Activated naive CD8-positive, alpha-beta T cell treated with anti-CD3 and anti-CD28 coated beads for 36 hours (primary cell): ENCODE data around the gene QRFPR. TPM values are rescaled to one million over a fixed set of nuclear protein-coding genes. Genes with fewer than 3 reads are reported as not detected.

Experiments used
- DNase-seq: peaks from one replicate; pipeline ENCODE4 v3.0.0; 2021
- H3K27ac Mint-ChIP-seq: one replicate; pipeline ENCODE4 v1.8.0; 2022; ENCODE audit warnings: mild to moderate bottlenecking, moderate library complexity, mixed read lengths
- H3K27me3 Mint-ChIP-seq: one replicate; pipeline ENCODE4 v1.8.0; 2022; ENCODE audit warnings: mild to moderate bottlenecking, mixed read lengths
- H3K36me3 Mint-ChIP-seq: one replicate; pipeline ENCODE4 v1.8.0; 2021; ENCODE audit warnings: mild to moderate bottlenecking, mixed read lengths
- H3K4me1 Mint-ChIP-seq: one replicate; pipeline ENCODE4 v1.8.0; 2021; ENCODE audit warnings: mixed read lengths
- H3K4me3 Mint-ChIP-seq: one replicate; pipeline ENCODE4 v1.8.0; 2022; ENCODE audit warnings: mild to moderate bottlenecking, moderate library complexity, mixed read lengths
- H3K9me3 Mint-ChIP-seq: one replicate; pipeline ENCODE4 v1.8.0; 2022; ENCODE audit warnings: mixed read lengths
- total RNA-seq, 2 experiments: library from RNA; stranded (reverse); gene quantifications; one replicate each; pipeline ENCODE4 v1.2.3, GENCODE V29; 2021

Gene QRFPR
- total RNA-seq, 2 experiments from 2014 or later: not detected

DNA sequence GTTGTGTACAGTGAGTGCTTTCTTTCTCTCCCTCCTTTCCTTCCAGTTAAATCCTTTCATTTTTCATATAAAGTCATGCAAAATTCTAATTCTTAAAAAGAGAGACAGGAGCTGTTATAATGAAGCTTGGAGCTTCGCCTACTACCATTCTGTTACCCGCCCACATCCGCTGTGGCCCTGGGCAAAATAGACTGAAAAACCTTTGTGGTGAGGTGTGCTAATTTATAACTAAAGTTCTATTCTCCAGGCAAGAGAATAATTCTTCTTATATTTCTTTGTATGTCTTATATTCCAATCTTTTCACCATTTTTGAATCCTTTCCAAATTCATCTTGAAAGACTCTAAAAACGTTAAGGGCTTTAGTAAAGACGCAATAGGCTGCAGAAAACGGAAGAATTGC is 7.0 kb downstream of the QRFPR start:
- Mint-ChIP-seq H3K27ac (no peak overlapping the region), H3K27me3 (peaks cover 27% of the 10 kb centered on the region), H3K4me3 (no peak overlapping the region), H3K4me1 (no peaks in the 10 kb centered on the region), H3K36me3 (no peaks in the 10 kb centered on the region), H3K9me3 (no peaks in the 10 kb centered on the region)
- DNase-seq: no peak

DNA sequence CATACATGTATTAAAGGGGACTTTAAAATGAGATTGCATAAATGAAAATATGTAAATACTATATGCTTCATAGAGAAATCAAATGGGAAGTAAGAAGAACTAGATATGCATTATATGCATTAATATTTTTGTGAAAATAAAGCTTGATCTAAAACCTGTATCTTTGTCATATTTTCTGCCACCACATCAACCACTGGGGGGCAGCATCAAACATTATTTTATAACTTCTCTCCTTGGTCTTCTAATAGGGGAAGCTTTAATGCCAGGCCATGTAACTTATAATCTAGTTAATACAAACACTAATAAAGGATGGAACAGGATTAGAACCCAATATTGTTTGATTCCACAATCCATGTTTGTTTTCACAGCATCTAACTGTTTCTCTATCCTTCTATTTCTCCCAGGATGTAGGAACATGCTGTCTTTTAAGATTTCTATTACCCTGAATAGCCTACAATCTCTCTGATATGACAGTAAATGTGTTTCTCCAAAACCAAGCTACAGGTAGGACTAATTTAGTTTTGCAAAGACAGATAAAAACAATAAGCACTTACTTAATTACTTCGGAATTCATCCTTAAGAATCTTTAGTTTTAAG is 10.0 kb downstream of the QRFPR start:
- peaks cover 17% of the 10 kb centered on the region for H3K27me3 Mint-ChIP-seq
- no peak overlapping the region for H3K27ac Mint-ChIP-seq
- no peak overlapping the region for H3K4me3 Mint-ChIP-seq
- DNase-seq: no peak
- H3K9me3 Mint-ChIP-seq: no peaks in the 10 kb centered on the region
- H3K36me3 Mint-ChIP-seq: no peaks in the 10 kb centered on the region
- no peaks in the 10 kb centered on the region for H3K4me1 Mint-ChIP-seq

DNA sequence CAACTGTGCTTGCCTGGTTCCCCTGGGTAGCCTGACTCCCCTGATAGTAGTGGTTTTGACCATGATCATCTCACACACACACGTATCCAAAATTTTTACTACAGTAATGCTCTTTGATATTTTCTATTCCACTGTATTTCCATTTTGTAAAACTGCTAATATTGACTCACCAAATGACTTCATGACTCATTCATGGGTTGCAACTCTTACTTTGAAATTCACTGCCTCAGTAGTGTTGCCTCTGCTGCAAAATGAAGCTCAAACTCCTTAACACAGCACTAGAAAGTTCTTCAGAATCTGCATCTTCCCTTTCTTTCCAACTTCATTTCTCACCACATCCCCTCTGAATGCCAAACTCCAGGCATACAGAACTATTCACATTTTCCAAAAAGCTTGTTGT is 20.3 kb downstream of the QRFPR start:
- Mint-ChIP-seq H3K27me3 (peaks cover 8% of the 10 kb centered on the region), H3K4me3 (no peak overlapping the region), H3K36me3 (no peaks in the 10 kb centered on the region), H3K9me3 (no peaks in the 10 kb centered on the region), H3K4me1 (no peaks in the 10 kb centered on the region), H3K27ac (no peak overlapping the region)
- no peak for DNase-seq

DNA sequence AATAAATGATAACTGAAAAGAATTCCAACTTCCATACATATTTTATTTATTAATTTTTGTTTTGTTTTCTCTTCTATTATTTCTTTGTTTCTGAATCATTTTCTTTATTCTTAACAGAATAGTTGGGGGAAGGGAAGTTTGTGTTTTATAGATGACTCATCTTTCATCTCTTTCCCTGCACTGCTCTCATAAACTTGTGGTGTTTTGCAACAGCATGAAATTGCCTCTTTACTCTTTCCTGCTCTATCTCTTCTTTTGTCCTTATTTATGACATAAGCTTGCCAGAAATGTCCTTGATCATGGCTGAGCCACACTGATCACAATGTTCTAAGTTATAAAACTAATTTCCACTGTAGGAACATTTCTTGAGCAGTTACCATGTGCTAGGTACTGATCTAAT is 22.3 kb downstream of the QRFPR start:
- Mint-ChIP-seq H3K27ac (no peak overlapping the region), H3K9me3 (peaks cover 13% of the 10 kb centered on the region), H3K4me3 (no peak overlapping the region), H3K27me3 (peaks cover 18% of the 10 kb centered on the region), H3K36me3 (peaks cover 2% of the 10 kb centered on the region), H3K4me1 (no peaks in the 10 kb centered on the region)
- DNase-seq: no peak

DNA sequence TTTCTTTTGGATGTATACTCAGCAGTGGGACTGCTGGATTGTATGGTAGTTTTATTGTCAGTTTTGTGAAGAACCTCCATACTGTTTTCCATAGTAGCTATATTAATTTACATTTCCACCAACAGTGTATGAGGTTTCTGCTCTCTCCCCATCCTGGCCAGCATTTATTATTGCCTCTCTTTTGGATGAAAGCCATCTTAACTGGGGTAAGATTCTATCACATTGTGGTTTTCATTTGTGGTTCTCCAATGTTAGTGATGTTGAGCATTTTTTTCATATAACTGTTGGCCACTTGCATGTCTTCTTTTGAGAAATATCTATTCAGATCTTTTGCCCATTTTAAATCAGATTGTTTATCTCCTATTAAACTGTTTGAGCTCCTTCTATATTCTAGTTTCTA is 27.6 kb downstream of the QRFPR start:
- H3K27me3 Mint-ChIP-seq: peaks cover 22% of the 10 kb centered on the region

DNA sequence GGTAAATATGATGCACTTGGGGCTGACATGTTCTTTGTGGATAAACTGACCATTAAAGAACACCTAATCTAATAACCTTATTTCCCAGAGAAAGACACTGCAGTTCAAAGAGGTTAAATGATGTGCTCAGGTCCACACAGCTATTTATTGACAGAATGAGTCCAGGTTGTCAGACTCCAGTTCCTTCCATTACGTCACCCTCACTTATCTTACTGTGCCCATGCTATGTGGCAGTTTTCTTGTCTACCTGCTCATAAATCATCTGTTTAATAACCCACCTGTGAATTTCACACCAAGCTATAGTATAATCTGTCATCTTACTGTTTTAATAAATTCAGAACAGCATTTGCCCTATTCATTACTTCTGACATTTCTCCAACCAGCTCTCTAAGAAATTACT is 36.7 kb downstream of the QRFPR start:
- Mint-ChIP-seq H3K36me3 (no peaks in the 10 kb centered on the region), H3K4me3 (no peak overlapping the region), H3K27ac (no peak overlapping the region), H3K4me1 (no peaks in the 10 kb centered on the region), H3K9me3 (no peaks in the 10 kb centered on the region), H3K27me3 (peaks cover 12% of the 10 kb centered on the region)
- no peak for DNase-seq

More for the DNA sequence above, 27.6 kb downstream of the QRFPR start:
- Mint-ChIP-seq H3K9me3 (peaks cover 13% of the 10 kb centered on the region), H3K4me1 (no peaks in the 10 kb centered on the region), H3K27ac (no peak overlapping the region), H3K4me3 (no peak overlapping the region), H3K36me3 (peaks cover 2% of the 10 kb centered on the region)
- DNase-seq: no peak

DNA sequence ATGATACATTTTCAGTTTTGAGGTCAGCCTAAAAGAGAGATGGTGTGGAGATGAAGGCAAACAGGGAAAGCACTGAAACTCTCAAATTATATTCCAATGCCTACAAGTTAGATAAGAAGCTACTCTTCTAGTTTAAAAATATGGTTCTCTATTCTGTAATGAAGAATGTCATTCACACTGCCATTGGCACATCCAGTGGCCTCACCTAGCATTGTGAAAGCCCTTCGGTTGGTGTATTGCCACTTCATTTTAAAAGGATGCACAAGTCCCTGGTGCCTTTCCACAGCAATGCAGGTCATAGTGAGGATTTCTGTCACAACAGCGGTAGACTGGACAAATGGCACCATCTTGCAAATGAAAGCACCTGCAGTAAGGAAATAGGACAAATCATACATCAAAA is 40.6 kb downstream of the QRFPR start:
- DNase-seq: no peak
- no peaks in the 10 kb centered on the region for H3K9me3 Mint-ChIP-seq
- no peaks in the 10 kb centered on the region for H3K4me1 Mint-ChIP-seq
- no peak overlapping the region for H3K4me3 Mint-ChIP-seq
- peaks cover 4% of the 10 kb centered on the region for H3K27me3 Mint-ChIP-seq
- H3K36me3 Mint-ChIP-seq: no peaks in the 10 kb centered on the region
- H3K27ac Mint-ChIP-seq: no peak overlapping the region

DNA sequence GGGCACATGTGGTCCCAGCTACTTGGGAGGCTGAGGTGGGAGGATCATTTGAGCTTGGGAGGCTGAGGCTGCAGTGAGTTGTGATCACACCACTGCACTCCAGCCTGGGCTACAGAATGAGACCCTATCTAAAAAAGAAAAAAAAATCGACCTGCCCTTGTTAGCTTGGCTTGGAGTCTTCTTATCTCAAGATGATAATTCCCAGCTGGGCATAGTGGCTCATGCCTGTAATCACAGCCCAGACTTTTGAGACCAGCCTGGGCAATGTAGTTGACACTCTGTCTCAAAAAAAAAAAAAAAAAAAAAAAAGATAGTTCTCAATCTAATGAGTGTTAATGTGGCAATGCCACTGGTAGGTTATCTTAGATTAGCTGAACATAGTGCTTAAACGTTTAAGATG is 41.0 kb downstream of the QRFPR start:
- Mint-ChIP-seq H3K9me3 (no peaks in the 10 kb centered on the region), H3K4me3 (no peak overlapping the region), H3K27ac (no peak overlapping the region), H3K36me3 (no peaks in the 10 kb centered on the region), H3K27me3 (peaks cover 2% of the 10 kb centered on the region), H3K4me1 (no peaks in the 10 kb centered on the region)
- no peak for DNase-seq

DNA sequence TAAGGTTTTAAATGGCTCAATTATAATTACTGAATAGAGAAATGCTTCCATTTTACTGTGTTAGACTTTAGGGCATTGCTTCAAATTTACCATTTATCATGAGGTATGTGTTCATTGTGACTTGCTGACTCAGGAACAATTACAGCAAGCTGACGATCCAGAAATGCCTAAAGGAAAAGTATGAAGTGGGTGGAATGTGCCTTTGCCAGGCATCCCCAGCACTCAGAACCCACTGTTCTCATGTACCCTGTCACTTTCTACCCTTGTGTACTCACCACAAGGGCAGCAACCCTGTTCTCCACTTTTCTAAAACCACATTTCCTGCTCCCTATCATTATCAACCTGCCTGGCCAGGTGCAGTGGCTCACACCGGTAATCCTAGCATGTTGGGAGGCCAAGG is 41.5 kb downstream of the QRFPR start:
- no peaks in the 10 kb centered on the region for H3K4me1 Mint-ChIP-seq
- DNase-seq: no peak
- no peaks in the 10 kb centered on the region for H3K9me3 Mint-ChIP-seq
- no peak overlapping the region for H3K27ac Mint-ChIP-seq
- H3K36me3 Mint-ChIP-seq: no peaks in the 10 kb centered on the region
- no peaks in the 10 kb centered on the region for H3K27me3 Mint-ChIP-seq
- no peak overlapping the region for H3K4me3 Mint-ChIP-seq

DNA sequence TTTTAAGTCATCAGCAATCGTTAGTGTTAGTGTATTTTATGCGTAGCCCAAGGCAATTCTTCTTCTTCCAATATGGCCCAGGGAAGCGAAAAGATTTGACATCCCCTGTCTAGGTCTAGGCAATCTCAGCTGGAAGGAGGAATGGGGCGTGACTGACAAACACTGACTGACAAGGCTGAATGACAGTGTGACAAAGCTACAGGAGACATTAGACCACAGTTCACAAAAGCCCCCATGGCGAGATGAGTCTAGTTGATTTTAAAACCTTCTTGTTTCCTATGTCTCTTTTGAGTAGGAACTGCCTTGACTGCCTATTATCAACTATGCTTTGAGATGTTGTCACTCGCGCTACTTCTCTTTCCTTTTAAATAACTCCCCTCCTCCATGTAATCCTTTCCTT is 42.3 kb downstream of the QRFPR start:
- no peak overlapping the region for H3K27ac Mint-ChIP-seq
- H3K36me3 Mint-ChIP-seq: no peaks in the 10 kb centered on the region
- H3K4me1 Mint-ChIP-seq: no peaks in the 10 kb centered on the region
- no peak overlapping the region for H3K4me3 Mint-ChIP-seq
- no peak for DNase-seq
- no peaks in the 10 kb centered on the region for H3K27me3 Mint-ChIP-seq
- H3K9me3 Mint-ChIP-seq: no peaks in the 10 kb centered on the region

DNA sequence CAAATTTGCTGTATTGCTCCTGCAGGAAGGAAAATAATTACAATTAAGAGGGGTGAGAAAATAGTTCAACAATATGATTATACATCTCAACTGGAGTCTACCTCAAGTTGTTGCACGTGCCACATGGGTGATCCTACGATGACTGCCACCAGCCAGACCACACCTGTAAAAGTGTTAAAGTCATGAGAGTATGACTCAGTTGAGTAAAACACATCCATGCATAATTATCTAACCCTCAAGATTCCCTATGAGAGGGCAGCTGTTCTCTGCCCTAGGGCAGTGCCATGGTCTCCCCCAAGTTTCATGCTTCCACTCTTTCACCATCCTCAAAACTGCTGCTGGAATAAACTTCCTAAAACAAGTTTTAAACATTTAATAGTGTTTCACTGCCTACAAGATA is 44.1 kb downstream of the QRFPR start:
- H3K9me3 Mint-ChIP-seq: no peaks in the 10 kb centered on the region
- no peaks in the 10 kb centered on the region for H3K36me3 Mint-ChIP-seq
- H3K27me3 Mint-ChIP-seq: peaks cover 10% of the 10 kb centered on the region
- no peak overlapping the region for H3K27ac Mint-ChIP-seq
- H3K4me1 Mint-ChIP-seq: no peaks in the 10 kb centered on the region
- H3K4me3 Mint-ChIP-seq: no peak overlapping the region
- no peak for DNase-seq

DNA sequence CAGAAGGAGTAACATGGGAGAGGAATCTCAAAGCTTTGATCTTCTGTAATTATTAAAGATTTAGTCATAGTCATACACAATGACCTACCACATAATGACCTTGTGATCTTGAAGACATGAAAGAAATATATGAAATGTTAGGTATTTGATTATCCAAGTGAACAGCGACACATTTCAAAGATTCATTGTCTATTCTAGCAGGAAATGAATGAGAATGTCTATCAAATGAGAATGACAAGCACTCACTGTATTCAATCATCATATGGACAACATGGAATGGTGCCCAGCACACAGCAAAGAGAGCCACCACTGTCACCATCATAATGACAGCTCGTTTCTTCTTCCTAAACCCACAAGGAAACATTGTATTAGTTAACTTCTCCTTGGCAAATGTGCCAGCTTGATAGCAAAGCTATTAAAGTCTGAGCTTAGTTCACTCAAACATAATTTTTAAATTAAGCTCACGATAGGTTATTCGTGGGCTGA is 50.6 kb downstream of the QRFPR start:
- Mint-ChIP-seq H3K4me3 (no peak overlapping the region), H3K4me1 (no peaks in the 10 kb centered on the region), H3K36me3 (no peaks in the 10 kb centered on the region), H3K27ac (no peak overlapping the region), H3K9me3 (no peaks in the 10 kb centered on the region), H3K27me3 (peaks cover 47% of the 10 kb centered on the region)
- no peak for DNase-seq

DNA sequence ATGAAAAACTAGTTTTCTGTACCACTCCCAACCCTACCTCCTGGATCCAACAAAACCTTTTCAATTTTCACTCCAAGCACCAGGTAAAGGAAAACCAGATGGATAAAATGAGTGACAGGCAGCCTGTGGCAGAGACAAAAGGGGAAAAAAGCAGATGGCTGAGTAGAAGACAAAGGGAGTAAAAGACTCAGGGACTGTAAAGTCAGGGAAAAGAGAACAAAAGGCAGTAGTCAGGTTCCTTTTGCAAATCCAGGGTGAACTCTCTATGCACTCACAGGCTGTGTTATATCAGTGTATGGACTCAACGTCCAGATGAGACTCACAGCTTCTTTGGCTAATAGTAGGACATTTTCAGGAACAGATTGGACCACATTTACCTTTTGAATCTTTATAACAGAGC is 54.2 kb downstream of the QRFPR start:
- no peaks in the 10 kb centered on the region for H3K4me1 Mint-ChIP-seq
- peaks cover 46% of the 10 kb centered on the region for H3K27me3 Mint-ChIP-seq
- H3K4me3 Mint-ChIP-seq: no peak overlapping the region
- no peaks in the 10 kb centered on the region for H3K9me3 Mint-ChIP-seq
- DNase-seq: no peak
- no peak overlapping the region for H3K27ac Mint-ChIP-seq
- H3K36me3 Mint-ChIP-seq: no peaks in the 10 kb centered on the region

DNA sequence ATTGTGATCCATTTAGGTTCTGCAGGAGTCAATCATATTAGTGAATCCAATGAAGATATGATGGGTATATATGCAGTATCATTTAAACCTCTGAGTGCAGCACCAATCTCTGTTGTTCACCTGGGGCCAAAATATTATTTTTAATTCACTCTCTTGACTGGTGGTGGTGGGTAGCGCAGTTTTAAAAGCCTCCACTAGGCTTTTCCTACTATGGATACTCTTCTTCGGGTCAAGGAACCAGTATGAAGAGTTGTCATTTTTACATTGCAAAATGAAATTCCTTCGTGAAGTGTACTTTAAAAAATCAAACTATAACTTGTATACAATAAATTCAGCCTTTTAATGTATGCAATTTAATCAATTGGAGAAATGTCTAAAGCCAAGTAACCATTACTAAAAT is 56.5 kb downstream of the QRFPR start:
- Mint-ChIP-seq H3K27ac (no peak overlapping the region), H3K27me3 (peaks cover 34% of the 10 kb centered on the region), H3K4me3 (no peak overlapping the region), H3K36me3 (no peaks in the 10 kb centered on the region), H3K4me1 (no peaks in the 10 kb centered on the region), H3K9me3 (no peaks in the 10 kb centered on the region)
- DNase-seq: no peak

DNA sequence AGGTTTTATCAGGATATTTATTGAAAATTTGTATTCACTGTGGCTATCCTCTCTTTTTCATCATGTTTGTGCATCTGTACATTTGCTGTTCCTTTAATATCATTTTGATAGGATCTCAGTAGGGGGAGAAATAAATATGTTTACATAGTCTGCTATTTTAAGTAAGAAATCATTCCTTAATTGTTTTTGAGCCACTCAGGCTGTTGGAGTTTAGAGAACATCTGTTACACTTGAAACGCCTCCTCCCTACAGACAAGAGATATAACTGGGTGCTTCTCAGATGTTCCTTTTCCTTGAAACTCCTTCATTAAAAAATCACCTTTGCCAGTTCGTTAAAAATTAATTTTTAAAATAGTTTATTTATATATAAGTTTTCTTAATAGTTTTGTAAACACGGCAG is 59.4 kb downstream of the QRFPR start:
- H3K4me1 Mint-ChIP-seq: no peaks in the 10 kb centered on the region
- H3K36me3 Mint-ChIP-seq: no peaks in the 10 kb centered on the region

DNA sequence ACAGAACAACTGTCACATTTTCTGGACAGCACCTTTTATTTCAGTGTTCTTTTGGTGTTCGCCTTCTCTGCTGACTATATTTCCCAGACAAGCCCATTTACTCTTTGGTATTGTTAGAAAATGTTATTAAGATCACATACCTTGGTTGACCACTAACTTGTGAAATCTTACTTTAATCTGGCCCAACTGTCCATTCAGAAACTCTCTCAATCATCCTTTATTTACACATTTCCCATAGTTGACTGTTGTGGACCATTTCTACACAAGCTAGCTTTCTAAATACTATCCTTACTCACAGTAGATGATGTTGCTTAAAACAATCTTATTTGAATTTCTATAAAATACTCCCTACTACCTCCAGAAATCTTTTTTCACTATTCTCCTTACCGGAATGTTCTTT is 64.7 kb downstream of the QRFPR start:
- no peak for DNase-seq
- H3K36me3 Mint-ChIP-seq: no peaks in the 10 kb centered on the region
- H3K4me3 Mint-ChIP-seq: no peak overlapping the region
- no peak overlapping the region for H3K27ac Mint-ChIP-seq
- peaks cover 4% of the 10 kb centered on the region for H3K9me3 Mint-ChIP-seq
- no peaks in the 10 kb centered on the region for H3K4me1 Mint-ChIP-seq
- H3K27me3 Mint-ChIP-seq: peaks cover 12% of the 10 kb centered on the region

More for the DNA sequence above, 59.4 kb downstream of the QRFPR start:
- no peak for DNase-seq
- H3K9me3 Mint-ChIP-seq: peaks cover 4% of the 10 kb centered on the region
- peaks cover 26% of the 10 kb centered on the region for H3K27me3 Mint-ChIP-seq
- H3K27ac Mint-ChIP-seq: no peak overlapping the region
- no peak overlapping the region for H3K4me3 Mint-ChIP-seq
